ENCODE data around the gene RAB18. TPM values are rescaled to one million over a fixed set of nuclear protein-coding genes. Genes with fewer than 3 reads are reported as not detected.
"Not testable (repeated sequence)": the region's sequence is repeated elsewhere in the genome, so short reads cannot be mapped to it uniquely, and the experiment has no call there.

RAB18 gene
- total RNA-seq, 1 donor from 2014 or later, result 40.2 TPM

- no peak overlapping the region for H3K27ac ChIP-seq (ENCODE audit: low read depth, low read length)
- no peaks in the 10 kb centered on the region for H3K36me3 ChIP-seq (ENCODE audit: control insufficient read depth in 3 of 3, insufficient read depth in 3 of 3, low read length in 3 of 3)
- no peaks in the 10 kb centered on the region for H3K27me3 ChIP-seq (ENCODE audit: control insufficient read depth in 3 of 3, insufficient read depth in 3 of 3, low read length in 3 of 3)
- H3K9me3 ChIP-seq (ENCODE audit: control insufficient read depth in 3 of 3, low read length in 3 of 3), result no peaks in the 10 kb centered on the region
- no peak overlapping the region for H3K4me3 ChIP-seq (ENCODE audit: low read length in 3 of 3)
- H3K4me1 ChIP-seq (ENCODE audit: control insufficient read depth in 3 of 3, insufficient read depth in 3 of 3, low read length in 3 of 3), result no peaks in the 10 kb centered on the region
- no peak overlapping the region for H3K9ac ChIP-seq (ENCODE audit: low read depth in 1 of 3, low read length in 3 of 3)
Observed at GRCh38 chr10:27568196-27569175, 64.4 kb downstream of the RAB18 start.

- no peaks in the 10 kb centered on the region for H3K4me1 ChIP-seq (ENCODE audit: control insufficient read depth in 3 of 3, insufficient read depth in 3 of 3, low read length in 3 of 3)
- no peak overlapping the region for H3K27ac ChIP-seq (ENCODE audit: low read depth, low read length)
- H3K4me3 ChIP-seq (ENCODE audit: low read length in 3 of 3), result no peak overlapping the region
- no peak overlapping the region for H3K9ac ChIP-seq (ENCODE audit: low read depth in 1 of 3, low read length in 3 of 3)
- no peaks in the 10 kb centered on the region for H3K36me3 ChIP-seq (ENCODE audit: control insufficient read depth in 3 of 3, insufficient read depth in 3 of 3, low read length in 3 of 3)
- no peaks in the 10 kb centered on the region for H3K27me3 ChIP-seq (ENCODE audit: control insufficient read depth in 3 of 3, insufficient read depth in 3 of 3, low read length in 3 of 3)
- no peaks in the 10 kb centered on the region for H3K9me3 ChIP-seq (ENCODE audit: control insufficient read depth in 3 of 3, low read length in 3 of 3)
Observed at GRCh38 chr10:27569946-27570345, 65.8 kb downstream of the RAB18 start.

GRCh38 chr10:27577038-27577437, 72.9 kb downstream of the RAB18 start:
- not testable (repeated sequence) for H3K36me3 ChIP-seq (ENCODE audit: control insufficient read depth in 3 of 3, insufficient read depth in 3 of 3, low read length in 3 of 3); H3K4me3 ChIP-seq (ENCODE audit: low read length in 3 of 3); H3K4me1 ChIP-seq (ENCODE audit: control insufficient read depth in 3 of 3, insufficient read depth in 3 of 3, low read length in 3 of 3); H3K27ac ChIP-seq (ENCODE audit: low read depth, low read length); H3K9me3 ChIP-seq (ENCODE audit: control insufficient read depth in 3 of 3, low read length in 3 of 3); H3K9ac ChIP-seq (ENCODE audit: low read depth in 1 of 3, low read length in 3 of 3); H3K27me3 ChIP-seq (ENCODE audit: control insufficient read depth in 3 of 3, insufficient read depth in 3 of 3, low read length in 3 of 3)

GRCh38 chr10:27578316-27578715, 74.2 kb downstream of the RAB18 start:
- Histone ChIP-seq H3K36me3 (ENCODE audit: control insufficient read depth in 3 of 3, insufficient read depth in 3 of 3, low read length in 3 of 3) (no peaks in the 10 kb centered on the region), H3K4me3 (ENCODE audit: low read length in 3 of 3) (no peak overlapping the region), H3K9ac (ENCODE audit: low read depth in 1 of 3, low read length in 3 of 3) (no peak overlapping the region), H3K9me3 (ENCODE audit: control insufficient read depth in 3 of 3, low read length in 3 of 3) (no peaks in the 10 kb centered on the region), H3K27ac (ENCODE audit: low read depth, low read length) (no peak overlapping the region), H3K4me1 (ENCODE audit: control insufficient read depth in 3 of 3, insufficient read depth in 3 of 3, low read length in 3 of 3) (no peaks in the 10 kb centered on the region), H3K27me3 (ENCODE audit: control insufficient read depth in 3 of 3, insufficient read depth in 3 of 3, low read length in 3 of 3) (no peaks in the 10 kb centered on the region)

DNA sequence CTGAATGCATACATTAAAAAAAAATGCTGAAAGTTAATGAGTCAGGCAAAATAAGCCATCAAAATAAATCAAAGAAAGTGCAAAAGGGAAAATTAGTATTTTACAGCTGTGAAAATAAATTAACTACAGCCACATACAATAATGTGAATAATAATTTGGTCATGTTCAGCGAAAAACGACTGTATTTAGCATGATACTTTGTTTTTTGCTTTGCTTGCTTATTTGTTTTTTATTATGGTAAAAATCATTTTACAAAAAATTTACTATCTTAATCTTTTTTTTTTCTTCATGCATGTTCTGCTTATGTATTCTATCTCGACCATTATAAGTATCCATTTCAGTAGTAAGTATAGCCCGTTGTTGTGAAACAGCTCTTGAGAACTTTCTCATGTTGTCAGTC, 77.1 kb downstream of the RAB18 start:
- Histone ChIP-seq H3K9ac (ENCODE audit: low read depth in 1 of 3, low read length in 3 of 3) (no peak overlapping the region), H3K36me3 (ENCODE audit: control insufficient read depth in 3 of 3, insufficient read depth in 3 of 3, low read length in 3 of 3) (no peaks in the 10 kb centered on the region), H3K4me3 (ENCODE audit: low read length in 3 of 3) (no peak overlapping the region), H3K27me3 (ENCODE audit: control insufficient read depth in 3 of 3, insufficient read depth in 3 of 3, low read length in 3 of 3) (no peaks in the 10 kb centered on the region), H3K4me1 (ENCODE audit: control insufficient read depth in 3 of 3, insufficient read depth in 3 of 3, low read length in 3 of 3) (no peaks in the 10 kb centered on the region), H3K27ac (ENCODE audit: low read depth, low read length) (no peak overlapping the region), H3K9me3 (ENCODE audit: control insufficient read depth in 3 of 3, low read length in 3 of 3) (no peaks in the 10 kb centered on the region)

DNA sequence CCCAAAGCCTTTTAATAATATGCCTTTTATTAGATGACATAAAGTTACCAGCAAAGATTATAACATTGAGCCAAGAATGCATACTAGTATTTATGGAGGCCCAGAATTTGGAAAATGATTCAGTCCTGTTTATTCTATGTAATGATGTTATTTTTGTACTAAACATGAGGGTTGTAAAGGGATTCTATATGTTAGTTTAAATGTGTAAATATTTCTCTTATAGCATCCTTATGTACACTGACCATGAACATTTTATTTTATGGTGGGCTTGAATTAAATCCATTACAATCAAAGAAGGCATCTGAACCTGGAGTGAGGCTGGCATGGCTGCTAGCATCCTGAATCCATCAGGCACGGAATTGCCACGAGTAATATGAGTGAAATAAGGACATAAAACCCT, 80.2 kb downstream of the RAB18 start:
- no peaks in the 10 kb centered on the region for H3K36me3 ChIP-seq (ENCODE audit: control insufficient read depth in 3 of 3, insufficient read depth in 3 of 3, low read length in 3 of 3)
- H3K4me3 ChIP-seq (ENCODE audit: low read length in 3 of 3), result no peak overlapping the region
- no peaks in the 10 kb centered on the region for H3K27me3 ChIP-seq (ENCODE audit: control insufficient read depth in 3 of 3, insufficient read depth in 3 of 3, low read length in 3 of 3)
- no peak overlapping the region for H3K27ac ChIP-seq (ENCODE audit: low read depth, low read length)
- no peaks in the 10 kb centered on the region for H3K4me1 ChIP-seq (ENCODE audit: control insufficient read depth in 3 of 3, insufficient read depth in 3 of 3, low read length in 3 of 3)
- H3K9ac ChIP-seq (ENCODE audit: low read depth in 1 of 3, low read length in 3 of 3), result no peak overlapping the region
- no peaks in the 10 kb centered on the region for H3K9me3 ChIP-seq (ENCODE audit: control insufficient read depth in 3 of 3, low read length in 3 of 3)

Other genes starting within 250 kb of the RAB18 start
- gene MKX, start 241.5 kb downstream of the RAB18 start, total RNA-seq, result 5.2 TPM